Esophagus muscularis mucosa (tissue), 4 donors: ENCODE data around the gene RFNG.

Experiments
- EP300 ChIP-seq: sonication (generic); formaldehyde crosslinking; IDR thresholded peaks from one replicate; pipeline ENCODE4 v1.6.1; 2017; ENCODE audit warnings: antibody characterized with exemption
- POLR2A ChIP-seq: fragments of 450-650 bp; IDR thresholded peaks from one replicate; pipeline ENCODE4 v1.6.1; 2017; ENCODE audit warnings: antibody characterized with exemption, moderate library complexity, mild to moderate bottlenecking, low read depth
- POLR2AphosphoS5 ChIP-seq, 2 donors: sonication (generic); formaldehyde crosslinking; IDR thresholded peaks; one replicate each; pipeline ENCODE4 v1.6.1; 2017; ENCODE audit warnings: antibody characterized with exemption in 2 of 2
- TF ChIP-seq, protein P1 (sequence below), 3 experiments: fragments of 200-600 bp in 2 of 3; fragments of 450-650 bp in 1 of 3; sonication (generic) in 2 of 3; IDR thresholded peaks; one replicate each; pipeline ENCODE4 v1.5.1; 2017 to 2019; ENCODE audit warnings: antibody characterized with exemption in 3 of 3, mild to moderate bottlenecking in 2 of 3, moderate library complexity in 1 of 3

DNA sequence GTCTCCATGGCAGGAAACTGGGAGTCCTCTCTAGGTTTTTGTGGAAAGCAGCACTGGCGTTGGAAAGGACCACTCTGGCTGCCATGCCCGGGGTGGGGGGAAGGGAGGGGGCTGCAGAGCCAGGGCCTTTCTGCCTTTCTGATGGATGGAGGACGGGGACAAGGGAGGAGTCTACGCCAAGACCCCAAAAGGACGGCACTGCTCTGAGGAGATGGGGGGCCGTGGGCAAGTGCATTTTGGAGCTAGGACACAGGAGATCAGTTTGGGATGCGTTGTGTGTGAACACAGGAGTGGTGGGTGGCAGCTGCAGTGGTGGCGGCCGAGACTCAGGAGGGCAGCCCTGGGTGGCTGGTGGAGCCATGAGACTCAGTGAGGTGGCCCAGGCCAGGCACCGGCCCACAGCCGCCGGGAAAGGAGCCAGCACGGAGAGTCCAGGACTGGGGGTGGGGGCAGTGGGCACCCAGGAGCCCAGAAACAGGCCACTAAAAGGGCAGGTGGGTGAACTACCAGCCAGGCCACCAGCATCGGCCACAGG, 31.0 kb downstream of the RFNG start:
- TF ChIP-seq, protein P1, sequence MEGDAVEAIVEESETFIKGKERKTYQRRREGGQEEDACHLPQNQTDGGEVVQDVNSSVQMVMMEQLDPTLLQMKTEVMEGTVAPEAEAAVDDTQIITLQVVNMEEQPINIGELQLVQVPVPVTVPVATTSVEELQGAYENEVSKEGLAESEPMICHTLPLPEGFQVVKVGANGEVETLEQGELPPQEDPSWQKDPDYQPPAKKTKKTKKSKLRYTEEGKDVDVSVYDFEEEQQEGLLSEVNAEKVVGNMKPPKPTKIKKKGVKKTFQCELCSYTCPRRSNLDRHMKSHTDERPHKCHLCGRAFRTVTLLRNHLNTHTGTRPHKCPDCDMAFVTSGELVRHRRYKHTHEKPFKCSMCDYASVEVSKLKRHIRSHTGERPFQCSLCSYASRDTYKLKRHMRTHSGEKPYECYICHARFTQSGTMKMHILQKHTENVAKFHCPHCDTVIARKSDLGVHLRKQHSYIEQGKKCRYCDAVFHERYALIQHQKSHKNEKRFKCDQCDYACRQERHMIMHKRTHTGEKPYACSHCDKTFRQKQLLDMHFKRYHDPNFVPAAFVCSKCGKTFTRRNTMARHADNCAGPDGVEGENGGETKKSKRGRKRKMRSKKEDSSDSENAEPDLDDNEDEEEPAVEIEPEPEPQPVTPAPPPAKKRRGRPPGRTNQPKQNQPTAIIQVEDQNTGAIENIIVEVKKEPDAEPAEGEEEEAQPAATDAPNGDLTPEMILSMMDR (IDR thresholded peaks at IDR 0.05): no peak
- no peak for TF ChIP-seq POLR2AphosphoS5 (IDR thresholded peaks at IDR 0.05)
- no peak for TF ChIP-seq POLR2A
- no peak for TF ChIP-seq EP300
